Body of pancreas (tissue), 4 donors: ENCODE measurements around the gene SPTBN2.

Experiments
- POLR2A ChIP-seq, 3 donors: fragments of 450-650 bp; IDR thresholded peaks; one replicate each; pipeline ENCODE4 v1.6.1; 2016; ENCODE audit warnings: antibody characterized with exemption in 3 of 3, mild to moderate bottlenecking in 2 of 3
- TF ChIP-seq, protein P1 (sequence below), 7 experiments: fragments of 450-650 bp in 4 of 7; fragments of 200-600 bp in 3 of 7; sonication (generic) in 3 of 7; IDR thresholded peaks; one replicate each; pipeline ENCODE4 v1.5.1; 2016 to 2019; ENCODE audit warnings: antibody characterized with exemption in 7 of 7

DNA sequence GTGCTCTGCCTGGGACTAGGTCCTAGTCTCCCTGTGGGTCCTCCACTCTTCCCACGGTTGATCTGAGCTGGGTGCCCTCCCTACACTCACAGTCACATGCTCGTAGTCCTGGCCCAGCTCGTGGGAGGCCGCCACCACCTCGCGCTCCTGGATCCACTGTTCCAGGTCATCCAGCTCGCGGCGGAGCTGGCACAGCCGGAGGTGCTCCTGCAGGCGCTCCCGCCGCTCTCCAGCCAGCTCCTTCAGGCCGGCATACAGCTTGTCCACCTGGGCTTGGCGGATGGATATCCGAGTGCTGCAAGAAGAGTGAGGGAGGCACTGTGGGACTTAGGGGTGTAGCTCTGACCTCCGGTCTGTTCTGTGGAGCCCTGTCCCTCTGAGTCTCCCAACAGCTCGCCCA, 36.6 kb downstream of the SPTBN2 start:
- TF ChIP-seq, protein P1, sequence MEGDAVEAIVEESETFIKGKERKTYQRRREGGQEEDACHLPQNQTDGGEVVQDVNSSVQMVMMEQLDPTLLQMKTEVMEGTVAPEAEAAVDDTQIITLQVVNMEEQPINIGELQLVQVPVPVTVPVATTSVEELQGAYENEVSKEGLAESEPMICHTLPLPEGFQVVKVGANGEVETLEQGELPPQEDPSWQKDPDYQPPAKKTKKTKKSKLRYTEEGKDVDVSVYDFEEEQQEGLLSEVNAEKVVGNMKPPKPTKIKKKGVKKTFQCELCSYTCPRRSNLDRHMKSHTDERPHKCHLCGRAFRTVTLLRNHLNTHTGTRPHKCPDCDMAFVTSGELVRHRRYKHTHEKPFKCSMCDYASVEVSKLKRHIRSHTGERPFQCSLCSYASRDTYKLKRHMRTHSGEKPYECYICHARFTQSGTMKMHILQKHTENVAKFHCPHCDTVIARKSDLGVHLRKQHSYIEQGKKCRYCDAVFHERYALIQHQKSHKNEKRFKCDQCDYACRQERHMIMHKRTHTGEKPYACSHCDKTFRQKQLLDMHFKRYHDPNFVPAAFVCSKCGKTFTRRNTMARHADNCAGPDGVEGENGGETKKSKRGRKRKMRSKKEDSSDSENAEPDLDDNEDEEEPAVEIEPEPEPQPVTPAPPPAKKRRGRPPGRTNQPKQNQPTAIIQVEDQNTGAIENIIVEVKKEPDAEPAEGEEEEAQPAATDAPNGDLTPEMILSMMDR (IDR thresholded peaks at IDR 0.05): no peak
- no peak for TF ChIP-seq POLR2A (IDR thresholded peaks at IDR 0.05)
